Esophagus squamous epithelium (tissue), 4 donors: ENCODE data around the gene COBLL1.

Experiments used
- CTCF ChIP-seq, 6 experiments: fragments of 450-650 bp in 4 of 6; fragments of 200-600 bp in 2 of 6; sonication (generic) in 2 of 6; IDR thresholded peaks; one replicate each; pipeline ENCODE4 v1.5.1; 2016 to 2019; ENCODE audit warnings: antibody characterized with exemption in 6 of 6, mild to moderate bottlenecking in 4 of 6, moderate library complexity in 4 of 6
- POLR2A ChIP-seq, 4 donors: fragments of 450-650 bp; IDR thresholded peaks; one replicate each; pipeline ENCODE4 v1.6.1; 2017; ENCODE audit warnings: antibody characterized with exemption in 4 of 4, mild to moderate bottlenecking in 4 of 4, moderate library complexity in 3 of 4

- TF ChIP-seq CTCF (IDR thresholded peaks at IDR 0.05) = no peak
- TF ChIP-seq POLR2A (IDR thresholded peaks at IDR 0.05) = no peak
Measured at GRCh38 chr2:164789968-164790367, 51.7 kb downstream of the COBLL1 start.
